ENCODE data around the gene BEX5.

The BEX5 gene

DNA sequence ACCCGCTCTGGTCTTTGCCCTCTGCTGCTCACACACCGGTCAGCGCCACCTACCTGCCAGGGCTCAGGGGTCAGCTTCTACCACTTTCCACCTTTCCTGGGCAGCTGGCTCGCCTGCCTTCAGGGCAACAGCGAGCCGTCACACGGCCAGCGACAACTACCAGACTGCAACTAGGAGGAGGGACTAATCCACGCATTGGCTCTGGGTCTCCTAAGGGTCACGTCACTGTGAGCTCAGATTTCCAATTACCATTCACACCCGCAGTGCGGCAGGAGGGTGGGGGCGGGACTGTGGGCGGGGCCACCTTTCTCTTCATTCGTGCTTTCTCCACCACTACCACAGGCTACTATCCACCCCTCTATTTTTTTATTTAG is at the start of gene BEX5:
Gene BEX5 (minus strand): TSS at position 172 of the 374 bp plus-strand sequence. CDS start 1,712 bp downstream, outside the sequence.
- ATAC-seq = peak; percentile 78
- TF ChIP-seq, protein P1, sequence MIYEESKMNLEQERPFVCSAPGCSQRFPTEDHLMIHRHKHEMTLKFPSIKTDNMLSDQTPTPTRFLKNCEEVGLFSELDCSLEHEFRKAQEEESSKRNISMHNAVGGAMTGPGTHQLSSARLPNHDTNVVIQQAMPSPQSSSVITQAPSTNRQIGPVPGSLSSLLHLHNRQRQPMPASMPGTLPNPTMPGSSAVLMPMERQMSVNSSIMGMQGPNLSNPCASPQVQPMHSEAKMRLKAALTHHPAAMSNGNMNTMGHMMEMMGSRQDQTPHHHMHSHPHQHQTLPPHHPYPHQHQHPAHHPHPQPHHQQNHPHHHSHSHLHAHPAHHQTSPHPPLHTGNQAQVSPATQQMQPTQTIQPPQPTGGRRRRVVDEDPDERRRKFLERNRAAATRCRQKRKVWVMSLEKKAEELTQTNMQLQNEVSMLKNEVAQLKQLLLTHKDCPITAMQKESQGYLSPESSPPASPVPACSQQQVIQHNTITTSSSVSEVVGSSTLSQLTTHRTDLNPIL (CRISPR knock-in tag; IDR thresholded peaks at IDR 0.05; ENCODE audit: low read depth) = no peak
- TF ChIP-seq PPARA (CRISPR knock-in tag; IDR thresholded peaks at IDR 0.05; ENCODE audit: borderline replicate concordance) = no peak
- TF ChIP-seq ZNF565 (CRISPR knock-in tag; conservative IDR thresholded peaks at IDR 0.05; ENCODE audit: low read depth) = no peak
- TF ChIP-seq ZFP30 (CRISPR knock-in tag; IDR thresholded peaks at IDR 0.05) = no peak

DNA sequence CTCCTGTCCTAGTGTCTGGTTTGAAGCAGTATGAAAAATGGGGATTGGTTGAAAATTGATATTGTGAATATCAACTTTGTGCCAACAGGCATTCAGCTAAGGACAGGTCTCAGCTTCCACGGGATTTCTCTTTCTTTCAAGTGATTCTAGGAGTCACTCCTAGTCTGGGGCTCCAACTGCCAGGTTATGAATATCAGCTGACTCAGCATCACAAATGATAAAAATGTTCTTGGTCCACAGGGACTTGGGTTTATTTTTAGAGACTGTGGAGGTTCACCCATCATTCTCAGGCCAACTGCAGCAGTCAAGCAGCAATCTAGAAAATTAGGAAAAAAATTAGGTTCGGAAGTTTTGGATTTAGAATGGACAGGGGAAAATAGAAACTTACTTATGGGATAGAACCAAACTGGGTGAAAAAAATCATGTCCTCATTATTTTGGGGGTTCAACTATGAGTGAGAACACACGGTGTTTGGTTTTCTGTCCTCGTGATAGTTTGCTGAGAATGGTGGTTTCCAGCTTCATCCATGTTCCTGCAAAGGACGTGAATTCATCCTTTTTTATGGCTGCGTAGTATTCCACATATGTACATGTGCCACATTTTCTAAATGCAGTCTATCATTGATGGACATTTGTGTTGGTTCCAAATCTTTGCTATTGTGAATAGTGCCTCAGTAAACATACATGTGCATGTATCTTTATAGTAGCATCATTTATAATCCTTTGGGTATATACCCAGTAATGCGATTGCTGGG is 30.4 kb upstream of the BEX5 start:
- ATAC-seq = no peak
- no peak for TF ChIP-seq SNAI2 (CRISPR knock-in tag; IDR thresholded peaks at IDR 0.05)
- no peak for TF ChIP-seq ISL1 (CRISPR knock-in tag; IDR thresholded peaks at IDR 0.05)
- no peak for TF ChIP-seq CSDC2 (CRISPR knock-in tag; IDR thresholded peaks at IDR 0.05)
- TF ChIP-seq ARNTL (CRISPR knock-in tag; IDR thresholded peaks at IDR 0.05; ENCODE audit: borderline replicate concordance, low read depth) = no peak
- TF ChIP-seq, protein P2, sequence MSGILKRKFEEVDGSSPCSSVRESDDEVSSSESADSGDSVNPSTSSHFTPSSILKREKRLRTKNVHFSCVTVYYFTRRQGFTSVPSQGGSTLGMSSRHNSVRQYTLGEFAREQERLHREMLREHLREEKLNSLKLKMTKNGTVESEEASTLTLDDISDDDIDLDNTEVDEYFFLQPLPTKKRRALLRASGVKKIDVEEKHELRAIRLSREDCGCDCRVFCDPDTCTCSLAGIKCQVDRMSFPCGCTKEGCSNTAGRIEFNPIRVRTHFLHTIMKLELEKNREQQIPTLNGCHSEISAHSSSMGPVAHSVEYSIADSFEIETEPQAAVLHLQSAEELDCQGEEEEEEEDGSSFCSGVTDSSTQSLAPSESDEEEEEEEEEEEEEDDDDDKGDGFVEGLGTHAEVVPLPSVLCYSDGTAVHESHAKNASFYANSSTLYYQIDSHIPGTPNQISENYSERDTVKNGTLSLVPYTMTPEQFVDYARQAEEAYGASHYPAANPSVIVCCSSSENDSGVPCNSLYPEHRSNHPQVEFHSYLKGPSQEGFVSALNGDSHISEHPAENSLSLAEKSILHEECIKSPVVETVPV (CRISPR knock-in tag; IDR thresholded peaks at IDR 0.05) = no peak
- TF ChIP-seq, protein P3, sequence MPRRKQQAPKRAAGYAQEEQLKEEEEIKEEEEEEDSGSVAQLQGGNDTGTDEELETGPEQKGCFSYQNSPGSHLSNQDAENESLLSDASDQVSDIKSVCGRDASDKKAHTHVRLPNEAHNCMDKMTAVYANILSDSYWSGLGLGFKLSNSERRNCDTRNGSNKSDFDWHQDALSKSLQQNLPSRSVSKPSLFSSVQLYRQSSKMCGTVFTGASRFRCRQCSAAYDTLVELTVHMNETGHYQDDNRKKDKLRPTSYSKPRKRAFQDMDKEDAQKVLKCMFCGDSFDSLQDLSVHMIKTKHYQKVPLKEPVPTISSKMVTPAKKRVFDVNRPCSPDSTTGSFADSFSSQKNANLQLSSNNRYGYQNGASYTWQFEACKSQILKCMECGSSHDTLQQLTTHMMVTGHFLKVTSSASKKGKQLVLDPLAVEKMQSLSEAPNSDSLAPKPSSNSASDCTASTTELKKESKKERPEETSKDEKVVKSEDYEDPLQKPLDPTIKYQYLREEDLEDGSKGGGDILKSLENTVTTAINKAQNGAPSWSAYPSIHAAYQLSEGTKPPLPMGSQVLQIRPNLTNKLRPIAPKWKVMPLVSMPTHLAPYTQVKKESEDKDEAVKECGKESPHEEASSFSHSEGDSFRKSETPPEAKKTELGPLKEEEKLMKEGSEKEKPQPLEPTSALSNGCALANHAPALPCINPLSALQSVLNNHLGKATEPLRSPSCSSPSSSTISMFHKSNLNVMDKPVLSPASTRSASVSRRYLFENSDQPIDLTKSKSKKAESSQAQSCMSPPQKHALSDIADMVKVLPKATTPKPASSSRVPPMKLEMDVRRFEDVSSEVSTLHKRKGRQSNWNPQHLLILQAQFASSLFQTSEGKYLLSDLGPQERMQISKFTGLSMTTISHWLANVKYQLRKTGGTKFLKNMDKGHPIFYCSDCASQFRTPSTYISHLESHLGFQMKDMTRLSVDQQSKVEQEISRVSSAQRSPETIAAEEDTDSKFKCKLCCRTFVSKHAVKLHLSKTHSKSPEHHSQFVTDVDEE (CRISPR knock-in tag; IDR thresholded peaks at IDR 0.05) = no peak
- TF ChIP-seq TOX (CRISPR knock-in tag; IDR thresholded peaks at IDR 0.05; ENCODE audit: borderline replicate concordance) = no peak
- TF ChIP-seq OSR1 (CRISPR knock-in tag; IDR thresholded peaks at IDR 0.05) = no peak
- TF ChIP-seq ZNF70 (CRISPR knock-in tag; IDR thresholded peaks at IDR 0.05) = no peak

DNA sequence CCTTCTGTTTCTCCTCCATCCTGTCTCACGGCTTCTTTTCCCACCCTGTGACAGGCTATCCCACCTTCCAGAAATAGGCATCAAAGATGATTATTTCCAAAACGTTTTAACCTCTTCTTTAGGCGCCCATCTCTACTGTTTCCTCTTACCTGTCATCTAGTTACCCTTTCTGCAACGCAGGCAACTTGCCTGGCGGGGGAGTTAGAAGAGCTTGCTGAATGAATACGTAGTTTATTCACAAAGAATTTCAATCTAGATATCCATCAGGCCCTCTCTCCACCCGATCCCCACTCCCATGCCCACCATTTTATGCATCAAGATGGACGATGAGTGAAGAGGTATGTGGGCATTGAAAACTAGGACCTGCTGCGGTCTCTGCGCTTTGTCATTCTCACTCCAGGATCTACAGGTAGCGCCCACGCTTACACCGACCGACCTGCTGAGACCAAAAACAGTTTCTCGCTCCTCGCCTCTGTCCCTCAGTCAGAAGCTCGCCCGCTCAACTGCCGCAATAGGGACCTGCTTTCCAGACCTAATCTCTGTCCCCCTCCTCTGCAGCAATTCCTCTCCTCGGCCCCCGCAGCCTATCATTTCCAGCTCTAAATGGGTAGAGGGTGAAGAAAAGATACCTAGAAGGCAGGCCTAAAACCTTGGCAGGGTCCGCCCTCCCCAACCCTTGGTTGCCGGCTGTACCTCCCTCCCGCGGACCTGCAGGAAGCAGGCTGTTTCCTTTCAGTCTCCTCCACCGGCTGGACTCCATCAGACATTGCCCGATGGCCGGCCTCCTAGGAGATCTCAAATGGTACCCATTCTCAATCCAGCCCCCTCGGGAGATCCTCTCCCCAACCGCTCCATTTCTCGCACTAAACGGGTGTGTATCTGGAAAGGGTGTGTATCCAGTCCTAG is 624 bp downstream of the BEX5 start:
- no peak; the same call in 2 of the 3 replicates for ATAC-seq
- TF ChIP-seq ESRRG (CRISPR knock-in tag; IDR thresholded peaks at IDR 0.05) (no peak), SNAI2 (CRISPR knock-in tag; IDR thresholded peaks at IDR 0.05) (no peak), CSDC2 (CRISPR knock-in tag; IDR thresholded peaks at IDR 0.05) (no peak), ZNF565 (CRISPR knock-in tag; conservative IDR thresholded peaks at IDR 0.05; ENCODE audit: low read depth) (no peak), OSR1 (CRISPR knock-in tag; IDR thresholded peaks at IDR 0.05) (no peak), ISL1 (CRISPR knock-in tag; IDR thresholded peaks at IDR 0.05) (no peak), ARNTL (CRISPR knock-in tag; IDR thresholded peaks at IDR 0.05; ENCODE audit: borderline replicate concordance, low read depth) (no peak), ZNF70 (CRISPR knock-in tag; IDR thresholded peaks at IDR 0.05) (no peak), ZFP30 (CRISPR knock-in tag; IDR thresholded peaks at IDR 0.05) (no peak), ZNF8 (CRISPR knock-in tag; IDR thresholded peaks at IDR 0.05) (no peak), RARB (CRISPR knock-in tag; IDR thresholded peaks at IDR 0.05) (no peak), PPARA (CRISPR knock-in tag; IDR thresholded peaks at IDR 0.05; ENCODE audit: borderline replicate concordance) (no peak), BACH2 (CRISPR knock-in tag; IDR thresholded peaks at IDR 0.05; ENCODE audit: borderline replicate concordance) (no peak), TCF4 (CRISPR knock-in tag; IDR thresholded peaks at IDR 0.05; ENCODE audit: borderline replicate concordance) (no peak)
- TF ChIP-seq, protein P4, sequence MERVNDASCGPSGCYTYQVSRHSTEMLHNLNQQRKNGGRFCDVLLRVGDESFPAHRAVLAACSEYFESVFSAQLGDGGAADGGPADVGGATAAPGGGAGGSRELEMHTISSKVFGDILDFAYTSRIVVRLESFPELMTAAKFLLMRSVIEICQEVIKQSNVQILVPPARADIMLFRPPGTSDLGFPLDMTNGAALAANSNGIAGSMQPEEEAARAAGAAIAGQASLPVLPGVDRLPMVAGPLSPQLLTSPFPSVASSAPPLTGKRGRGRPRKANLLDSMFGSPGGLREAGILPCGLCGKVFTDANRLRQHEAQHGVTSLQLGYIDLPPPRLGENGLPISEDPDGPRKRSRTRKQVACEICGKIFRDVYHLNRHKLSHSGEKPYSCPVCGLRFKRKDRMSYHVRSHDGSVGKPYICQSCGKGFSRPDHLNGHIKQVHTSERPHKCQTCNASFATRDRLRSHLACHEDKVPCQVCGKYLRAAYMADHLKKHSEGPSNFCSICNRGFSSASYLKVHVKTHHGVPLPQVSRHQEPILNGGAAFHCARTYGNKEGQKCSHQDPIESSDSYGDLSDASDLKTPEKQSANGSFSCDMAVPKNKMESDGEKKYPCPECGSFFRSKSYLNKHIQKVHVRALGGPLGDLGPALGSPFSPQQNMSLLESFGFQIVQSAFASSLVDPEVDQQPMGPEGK (CRISPR knock-in tag; IDR thresholded peaks at IDR 0.05; ENCODE audit: borderline replicate concordance) = no peak
- TF ChIP-seq, protein P5, sequence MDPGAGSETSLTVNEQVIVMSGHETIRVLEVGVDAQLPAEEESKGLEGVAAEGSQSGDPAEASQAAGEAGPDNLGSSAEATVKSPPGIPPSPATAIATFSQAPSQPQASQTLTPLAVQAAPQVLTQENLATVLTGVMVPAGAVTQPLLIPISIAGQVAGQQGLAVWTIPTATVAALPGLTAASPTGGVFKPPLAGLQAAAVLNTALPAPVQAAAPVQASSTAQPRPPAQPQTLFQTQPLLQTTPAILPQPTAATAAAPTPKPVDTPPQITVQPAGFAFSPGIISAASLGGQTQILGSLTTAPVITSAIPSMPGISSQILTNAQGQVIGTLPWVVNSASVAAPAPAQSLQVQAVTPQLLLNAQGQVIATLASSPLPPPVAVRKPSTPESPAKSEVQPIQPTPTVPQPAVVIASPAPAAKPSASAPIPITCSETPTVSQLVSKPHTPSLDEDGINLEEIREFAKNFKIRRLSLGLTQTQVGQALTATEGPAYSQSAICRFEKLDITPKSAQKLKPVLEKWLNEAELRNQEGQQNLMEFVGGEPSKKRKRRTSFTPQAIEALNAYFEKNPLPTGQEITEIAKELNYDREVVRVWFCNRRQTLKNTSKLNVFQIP (CRISPR knock-in tag; IDR thresholded peaks at IDR 0.05; ENCODE audit: borderline replicate concordance, low read depth) = no peak
- TF ChIP-seq, protein P2 (CRISPR knock-in tag; IDR thresholded peaks at IDR 0.05) = no peak
- TF ChIP-seq, protein P3 (CRISPR knock-in tag; IDR thresholded peaks at IDR 0.05) = no peak
